Transverse colon (tissue), 4 donors: ENCODE results near the gene PYCR2. TPM values are rescaled to one million over a fixed set of nuclear protein-coding genes. Genes with fewer than 3 reads are reported as not detected.
"Not testable (repeated sequence)": the region's sequence is repeated elsewhere in the genome, so short reads cannot be mapped to it uniquely, and the experiment has no call there.

Source experiments
- DNase-seq: peaks from one replicate; pipeline ENCODE4 v3.0.0-alpha.2; 2019
- H3K27ac ChIP-seq, 4 donors: fragments of 200-600 bp; sonication (generic); 2 replicates each; pipeline ENCODE4 v1.5.1; 2016 to 2018; ENCODE audit warnings: inconsistent platforms in 4 of 4
- H3K27me3 ChIP-seq: fragments of 200-600 bp; sonication (generic); 2 replicates; pipeline ENCODE4 v1.5.1; 2017; ENCODE audit warnings: inconsistent platforms
- H3K36me3 ChIP-seq, 4 donors: fragments of 200-600 bp; sonication (generic); 2 replicates each; pipeline ENCODE4 v1.5.1; 2017 to 2019; ENCODE audit warnings: inconsistent platforms in 4 of 4
- H3K4me1 ChIP-seq, 4 donors: fragments of 200-600 bp; sonication (generic); 2 replicates each; pipeline ENCODE4 v1.5.1; 2017 to 2020; ENCODE audit warnings: inconsistent platforms in 4 of 4
- H3K4me3 ChIP-seq, 4 donors: fragments of 200-600 bp; sonication (generic); 1 replicate in 1 of 4; 2 replicates in 3 of 4; pipeline versions ENCODE4 v1.5.1 to v1.6.1; 2017 to 2019; ENCODE audit warnings: inconsistent platforms in 4 of 4
- H3K9me3 ChIP-seq, 2 donors: fragments of 200-600 bp; sonication (generic); 2 replicates each; pipeline ENCODE4 v1.5.1; 2017 to 2019; ENCODE audit warnings: inconsistent platforms in 2 of 2
- CTCF ChIP-seq, 5 experiments: fragments of 200-600 bp in 3 of 5; fragments of 450-650 bp in 2 of 5; sonication (generic) in 3 of 5; IDR thresholded peaks; 1 replicate in 2 of 5; 2 replicates in 3 of 5; pipeline ENCODE4 v1.5.1; 2016 to 2017; ENCODE audit warnings: antibody characterized with exemption in 5 of 5, inconsistent platforms in 3 of 5, mild to moderate bottlenecking in 2 of 5, moderate library complexity in 1 of 5
- EP300 ChIP-seq: sonication (generic); formaldehyde crosslinking; IDR thresholded peaks from one replicate; pipeline ENCODE4 v1.6.1; 2017; ENCODE audit warnings: antibody characterized with exemption, low read depth
- POLR2A ChIP-seq: fragments of 450-650 bp; IDR thresholded peaks from one replicate; pipeline ENCODE4 v1.6.1; 2016; ENCODE audit warnings: antibody characterized with exemption, mild to moderate bottlenecking, moderate library complexity
- POLR2AphosphoS5 ChIP-seq, 3 donors: sonication (generic); formaldehyde crosslinking; IDR thresholded peaks; one replicate each; pipeline ENCODE4 v1.6.1; 2016; ENCODE audit warnings: antibody characterized with exemption in 3 of 3
- WGBS, 2 donors: methylation state at CpG; one replicate each; pipeline ENCODE4 v1.1.5; 2018; ENCODE audit warnings: low coverage in 1 of 2; 5-methylcytosine and 5-hydroxymethylcytosine counted together
- in situ Hi-C, 4 donors: fragments of 200-750 bp; cut with MboI; loops; one replicate each; pipeline versions ENCODE4 v1.15.0 to v1.15.1; 2017; ENCODE audit warnings: low sequenced_read_pairs in 3 of 4, low pct_ligation_motif_present in 1 of 4, low pct_unique_long_range_greater_than_20kb in 1 of 4
- intact Hi-C: fragments of 100-400 bp; cut with DNase I; formaldehyde crosslinking; loops from one replicate; pipeline ENCODE4 v1.15.1; 2023; ENCODE audit warnings: low total_unique reads
- total RNA-seq, 4 donors: library from RNA; depleted of rRNA; stranded (reverse); fragments of >200 nt; gene quantifications; one replicate each; pipeline ENCODE4 v1.1.0, GENCODE V29; 2016

PYCR2 gene
- total RNA-seq, 4 donors from 2014 or later, result 26.5 to 40.6 (median 32.2) TPM

- TF ChIP-seq POLR2AphosphoS5 (IDR thresholded peaks at IDR 0.05), result no peak
- no peak for TF ChIP-seq EP300
- TF ChIP-seq POLR2A, result no peak
- no peak for TF ChIP-seq CTCF (IDR thresholded peaks at IDR 0.05)
- Histone ChIP-seq H3K27ac (no peak overlapping the region), H3K4me1 (no peaks in the 10 kb centered on the region), H3K4me3 (no peak overlapping the region), H3K36me3 (no peaks in the 10 kb centered on the region), H3K9me3 (no peaks in the 10 kb centered on the region), H3K27me3 (no peaks in the 10 kb centered on the region)
- WGBS, 2 donors, result 88 to 92% methylated on average over 2 of the region's 2 CpGs
- in situ Hi-C loops, result no loop called here
- intact Hi-C loops, result no loop called here
- no peak for DNase-seq
These were observed 6.5 kb upstream of the PYCR2 start for GRCh38 chr1:225930566-225930965.

- H3K4me1 ChIP-seq, H3K36me3 ChIP-seq, DNase-seq, H3K27ac ChIP-seq, in situ Hi-C loops, H3K27me3 ChIP-seq, H3K9me3 ChIP-seq, intact Hi-C loops, H3K4me3 ChIP-seq: not testable (repeated sequence)
- WGBS, 2 donors, result 91 to 100% methylated on average over 1 to 3 of the region's 3 CpGs
These were observed 5.4 kb upstream of the PYCR2 start for GRCh38 chr1:225929462-225929861.

- in situ Hi-C loops, result no loop called here
- Histone ChIP-seq H3K9me3 (no peaks in the 10 kb centered on the region), H3K36me3 (no peaks in the 10 kb centered on the region), H3K4me1 (peaks cover 0 to 7% (median 6%) of the 10 kb centered on the region in 4 donors), H3K27ac (no peak overlapping the region), H3K4me3 (no peak overlapping the region), H3K27me3 (no peaks in the 10 kb centered on the region)
- no peak for DNase-seq
- WGBS, 2 donors, result 81 to 83% methylated on average over 3 to 14 of the region's 14 CpGs
- TF ChIP-seq CTCF (IDR thresholded peaks at IDR 0.05), result no peak
- TF ChIP-seq EP300, result no peak
- TF ChIP-seq POLR2A, result no peak
- TF ChIP-seq POLR2AphosphoS5 (IDR thresholded peaks at IDR 0.05), result no peak
- intact Hi-C loops, result loop anchor here (1.0 kb wide), 1 partner anchor 42 kb away; no protein-coding TSS in a partner anchor
These were observed 4.4 kb upstream of the PYCR2 start for GRCh38 chr1:225928186-225929175.

GRCh38 chr1:225926551-225927113 lies 2.6 kb upstream of the PYCR2 start:
- WGBS, 2 donors, result 95% methylated on average over 3 of the region's 3 CpGs; no CpG with 5 or more reads in 1 of the 2 donors
- no peak for DNase-seq
- H3K4me3 ChIP-seq, result no peak overlapping the region
- no peak for TF ChIP-seq CTCF (IDR thresholded peaks at IDR 0.05)
- TF ChIP-seq POLR2A, result no peak
- no peak for TF ChIP-seq POLR2AphosphoS5 (IDR thresholded peaks at IDR 0.05)
- TF ChIP-seq EP300, result no peak
- no peaks in the 10 kb centered on the region for H3K36me3 ChIP-seq
- in situ Hi-C loops, result no loop called here
- no peak overlapping the region for H3K27ac ChIP-seq
- H3K9me3 ChIP-seq, result no peaks in the 10 kb centered on the region
- H3K27me3 ChIP-seq, result no peaks in the 10 kb centered on the region
- intact Hi-C loops, result no loop called here
- H3K4me1 ChIP-seq, result peaks cover 9 to 19% (median 18%) of the 10 kb centered on the region in 4 donors
